Fibroblast of the aortic adventitia (primary cell): ENCODE data around the gene KCNQ2. TPM values are rescaled to one million over a fixed set of nuclear protein-coding genes. Genes with fewer than 3 reads are reported as not detected.

ENCODE experiments used
- DNase-seq: peaks from one replicate; pipeline ENCODE4 v3.0.0-alpha.2; 2010; ENCODE audit warnings: low read depth
- H3K4me3 ChIP-seq: 2 replicates; pipeline ENCODE4 v1.5.1; 2011; ENCODE audit warnings: low read depth, mild to moderate bottlenecking, control low read depth, low read length, moderate library complexity
- total RNA-seq: library from RNA; depleted of rRNA; stranded (reverse); fragments of >200 nt; gene quantifications from 2 replicates; pipeline ENCODE4 v1.2.3, GENCODE V29; 2012; ENCODE audit warnings: low replicate concordance
- TF ChIP-seq, protein P1 (sequence below): IDR thresholded peaks from 2 replicates; pipeline ENCODE4 v1.5.1; 2011; ENCODE audit warnings: mild to moderate bottlenecking, low read length, control low read depth, inconsistent platforms; ENCODE audit not compliant: insufficient read depth

Gene KCNQ2
- total RNA-seq, 1 donor = not detected

DNA sequence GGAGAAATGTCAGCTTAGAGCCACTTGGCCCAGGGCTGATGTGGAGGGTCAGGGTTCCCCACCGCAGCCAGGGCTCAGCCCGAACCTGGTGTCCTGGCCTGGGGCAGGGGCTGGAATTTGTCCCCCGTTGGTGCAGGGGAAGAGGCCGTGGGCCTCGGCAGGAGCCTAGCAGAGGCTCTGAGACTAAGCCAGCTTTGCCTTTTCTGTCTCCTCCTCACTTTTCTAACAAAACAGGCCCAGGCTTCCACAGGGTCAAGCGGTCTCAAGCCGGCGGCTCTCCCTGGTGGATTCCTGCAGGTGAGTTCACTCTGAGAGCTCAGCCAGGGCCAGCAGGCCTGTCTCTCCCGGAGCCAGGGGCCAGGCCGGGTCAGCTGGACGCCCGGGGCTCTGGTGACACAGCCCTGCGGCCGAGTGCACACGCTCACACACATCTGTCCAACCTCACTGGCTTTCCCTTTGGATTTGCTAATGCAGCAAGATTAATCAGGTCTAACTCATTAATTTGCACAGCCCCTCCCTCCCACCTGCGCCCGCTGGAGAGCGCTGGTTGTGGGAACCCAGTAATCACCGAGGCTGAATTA lies 108.4 kb downstream of the KCNQ2 start:
- no peak for DNase-seq
- H3K4me3 ChIP-seq = no peak overlapping the region
- TF ChIP-seq, protein P1, sequence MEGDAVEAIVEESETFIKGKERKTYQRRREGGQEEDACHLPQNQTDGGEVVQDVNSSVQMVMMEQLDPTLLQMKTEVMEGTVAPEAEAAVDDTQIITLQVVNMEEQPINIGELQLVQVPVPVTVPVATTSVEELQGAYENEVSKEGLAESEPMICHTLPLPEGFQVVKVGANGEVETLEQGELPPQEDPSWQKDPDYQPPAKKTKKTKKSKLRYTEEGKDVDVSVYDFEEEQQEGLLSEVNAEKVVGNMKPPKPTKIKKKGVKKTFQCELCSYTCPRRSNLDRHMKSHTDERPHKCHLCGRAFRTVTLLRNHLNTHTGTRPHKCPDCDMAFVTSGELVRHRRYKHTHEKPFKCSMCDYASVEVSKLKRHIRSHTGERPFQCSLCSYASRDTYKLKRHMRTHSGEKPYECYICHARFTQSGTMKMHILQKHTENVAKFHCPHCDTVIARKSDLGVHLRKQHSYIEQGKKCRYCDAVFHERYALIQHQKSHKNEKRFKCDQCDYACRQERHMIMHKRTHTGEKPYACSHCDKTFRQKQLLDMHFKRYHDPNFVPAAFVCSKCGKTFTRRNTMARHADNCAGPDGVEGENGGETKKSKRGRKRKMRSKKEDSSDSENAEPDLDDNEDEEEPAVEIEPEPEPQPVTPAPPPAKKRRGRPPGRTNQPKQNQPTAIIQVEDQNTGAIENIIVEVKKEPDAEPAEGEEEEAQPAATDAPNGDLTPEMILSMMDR = no peak

- H3K4me3 ChIP-seq = no peak overlapping the region
- no peak for DNase-seq
- TF ChIP-seq, protein P1 = no peak
Measured at GRCh38 chr20:63363013-63363957, 109.2 kb downstream of the KCNQ2 start.

GRCh38 chr20:63362436-63363009 lies 109.9 kb downstream of the KCNQ2 start:
- TF ChIP-seq, protein P1 = no peak
- no peak for DNase-seq
- no peak overlapping the region for H3K4me3 ChIP-seq

DNA sequence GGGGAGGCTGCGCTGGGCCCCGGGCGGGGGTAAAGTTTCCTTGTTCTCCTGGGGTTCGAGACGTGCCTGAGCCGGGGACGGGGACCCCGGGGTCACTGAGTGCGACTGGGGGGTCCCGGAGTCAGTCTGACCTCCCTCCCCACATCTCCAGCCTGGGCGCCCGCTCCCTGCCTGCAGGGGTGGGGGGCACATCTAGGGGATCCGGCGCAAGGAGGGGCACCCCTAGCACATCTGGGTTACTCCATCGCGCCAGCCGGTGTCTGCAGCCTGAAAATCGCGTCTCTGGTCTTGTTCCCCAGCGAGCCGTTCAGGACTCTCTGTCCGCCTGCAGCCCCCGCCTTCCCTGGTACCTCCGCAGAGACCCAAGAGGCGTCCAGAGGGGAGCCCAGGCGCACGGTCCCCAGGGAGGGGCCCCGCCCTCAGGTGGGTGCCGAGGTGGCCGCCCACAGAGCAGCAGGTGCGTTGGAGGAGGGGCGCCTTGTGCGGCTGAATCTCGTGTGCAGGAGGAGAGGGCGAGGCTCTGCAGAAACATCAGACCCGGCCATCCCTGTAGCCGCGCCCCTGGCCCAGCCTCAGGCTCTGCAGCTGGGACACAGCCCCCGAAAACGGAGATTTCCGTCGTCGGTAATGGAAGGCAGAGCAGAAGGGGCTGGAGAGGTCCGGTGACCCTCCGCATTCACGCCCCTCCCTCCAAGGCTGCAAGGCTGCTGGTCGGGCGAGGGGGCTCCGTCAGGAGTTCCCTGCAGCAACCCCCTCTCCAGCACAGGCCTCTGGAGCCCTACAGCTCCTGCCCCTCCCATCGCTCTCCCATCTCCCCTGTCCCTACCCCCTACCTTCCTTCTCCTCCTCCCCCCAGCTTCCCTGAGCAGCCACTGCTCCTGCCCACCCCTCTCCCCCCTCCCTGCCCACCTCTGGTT lies 110.7 kb downstream of the KCNQ2 start:
- no peak for DNase-seq
- TF ChIP-seq, protein P1 = no peak
- no peak overlapping the region for H3K4me3 ChIP-seq

GRCh38 chr20:63360850-63361518 lies 111.5 kb downstream of the KCNQ2 start, which contains the start of gene CHRNA4:
Gene CHRNA4 (minus strand): TSS chr20:63361349. CDS start chr20:63361165, 184 bp downstream.
- H3K4me3 ChIP-seq = no peak within 1 kb of the TSS
- no peak for DNase-seq
- TF ChIP-seq, protein P1 = no peak
